HG03196 (cell line): ENCODE results near the gene PUDP.

Source experiments
- ATAC-seq: cut with Tn5 transposase; IDR thresholded peaks from one replicate; pipeline ENCODE4 v1.9.1; 2021; ENCODE audit not compliant: unreplicated experiment

PUDP gene

DNA sequence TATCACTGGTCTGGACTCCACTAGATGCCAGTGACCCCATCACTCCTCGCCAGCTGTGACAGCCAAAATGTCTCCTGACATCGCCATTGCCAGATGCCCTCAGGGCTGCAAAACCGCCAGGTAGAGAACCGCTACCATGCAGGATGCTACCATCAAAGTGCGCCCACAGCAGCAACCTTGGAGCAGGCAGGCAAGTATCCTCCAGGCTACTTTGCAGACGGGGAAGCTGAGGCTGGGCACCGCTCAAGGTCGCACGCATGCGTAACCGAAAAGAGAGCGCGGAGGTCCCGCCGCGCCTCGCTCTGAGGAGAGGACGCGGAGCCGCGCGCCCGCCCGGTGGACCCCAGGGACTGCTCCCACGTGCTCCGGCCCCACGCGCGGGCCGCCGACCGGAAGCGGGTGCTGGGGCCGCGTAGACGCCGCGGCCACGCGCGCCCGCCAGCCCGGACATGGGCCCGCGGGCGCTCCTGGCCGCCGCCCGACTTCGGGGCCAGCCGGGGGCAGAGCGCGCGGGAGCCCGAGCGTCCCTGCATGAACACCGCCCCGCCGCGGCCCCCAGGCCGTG is 458 bp downstream of the PUDP start, which contains the start of gene STS:
TSS of gene STS (plus strand) at position 300 of the 565 bp plus-strand sequence. CDS start 105,488 bp downstream, outside the sequence.
- ATAC-seq, result peak; percentile 61

- peak; percentile 11 for ATAC-seq
Measured at GRCh38 chrX:7146703-7147412, 1.1 kb downstream of the PUDP start.

GRCh38 chrX:7146020-7146702 is 1.8 kb downstream of the PUDP start:
- no peak for ATAC-seq

DNA sequence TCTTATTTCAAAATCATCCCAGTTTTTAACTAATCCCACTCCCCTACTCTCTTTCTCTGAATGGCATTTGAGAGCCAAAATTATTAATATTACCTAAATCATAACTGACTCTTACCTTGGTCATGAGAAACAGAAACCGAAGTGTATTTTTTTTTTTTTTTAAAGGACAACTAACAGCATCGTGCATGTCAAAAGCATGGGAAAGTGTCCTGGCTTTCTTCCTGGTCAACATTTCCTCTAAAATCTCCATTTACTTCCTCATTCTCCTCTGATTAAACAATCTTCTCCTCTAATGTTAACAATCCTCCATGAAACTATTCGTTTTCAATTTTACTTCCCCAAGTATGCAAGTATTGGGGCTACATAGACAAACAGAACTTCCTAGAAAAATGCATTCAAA is 2.5 kb downstream of the PUDP start:
- no peak for ATAC-seq

GRCh38 chrX:7143941-7144525 is 3.9 kb downstream of the PUDP start:
- ATAC-seq, result no peak

- ATAC-seq, result no peak
Measured at GRCh38 chrX:7143076-7143475, 4.9 kb downstream of the PUDP start.

DNA sequence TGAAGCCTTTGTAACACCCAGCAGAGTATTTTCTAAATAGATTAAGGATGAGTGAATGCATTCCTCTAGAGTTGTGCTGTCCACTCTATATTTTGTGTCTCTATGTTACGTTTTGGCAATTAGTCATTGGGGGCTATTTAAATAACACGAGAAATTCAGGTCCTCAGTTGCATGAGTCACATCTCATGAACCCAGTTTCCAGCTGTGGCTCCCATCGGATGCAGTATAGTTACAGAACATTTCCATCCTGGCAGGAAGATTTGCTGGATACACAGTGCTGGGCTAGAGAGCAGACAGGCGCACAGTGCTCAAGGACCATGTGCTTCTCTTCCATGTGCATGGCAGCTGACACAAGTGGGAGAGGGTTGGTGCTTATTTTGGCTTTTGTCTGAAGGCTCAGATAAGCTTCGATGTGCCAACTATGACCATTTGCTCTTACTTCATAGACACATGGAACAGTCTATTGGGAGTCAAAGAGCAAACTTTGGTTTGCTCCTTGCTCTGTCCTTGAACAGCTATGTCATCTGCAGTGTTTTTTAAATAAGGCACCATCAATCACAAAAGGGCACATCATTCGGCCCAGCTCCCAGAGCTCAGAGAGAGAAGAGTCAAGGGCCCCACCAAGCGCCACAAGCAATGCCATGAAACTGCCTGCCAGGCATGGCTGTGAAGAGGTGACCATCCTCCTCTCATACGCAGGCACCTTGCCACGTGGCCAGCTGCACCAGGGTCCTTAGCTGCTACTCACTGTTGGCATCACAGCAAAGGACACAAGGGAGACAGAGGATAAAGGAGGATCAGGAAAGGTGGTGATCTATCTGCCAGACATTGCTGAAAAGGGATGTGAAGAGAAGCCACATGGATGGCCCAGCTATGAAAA is 8.5 kb downstream of the PUDP start:
- no peak for ATAC-seq

DNA sequence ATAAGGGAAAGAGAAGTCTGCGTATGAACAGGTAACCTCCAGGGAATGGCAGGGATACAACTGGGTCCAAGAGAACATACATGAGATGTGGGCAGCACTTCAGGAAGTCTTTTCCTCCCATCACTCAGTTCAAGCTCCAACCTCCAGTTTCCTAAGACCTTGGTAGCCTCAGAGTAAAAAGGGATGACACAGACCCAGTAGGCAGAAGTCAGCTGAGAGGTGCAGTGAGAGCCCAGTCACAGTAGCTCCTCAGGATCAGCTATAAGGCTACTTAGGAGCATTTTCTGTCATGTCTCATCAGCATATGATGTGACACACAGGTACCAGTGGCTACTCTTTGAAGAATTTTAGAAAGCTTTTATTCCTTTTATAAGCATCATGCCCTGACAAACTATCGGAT is 13.0 kb downstream of the PUDP start:
- ATAC-seq, result no peak

DNA sequence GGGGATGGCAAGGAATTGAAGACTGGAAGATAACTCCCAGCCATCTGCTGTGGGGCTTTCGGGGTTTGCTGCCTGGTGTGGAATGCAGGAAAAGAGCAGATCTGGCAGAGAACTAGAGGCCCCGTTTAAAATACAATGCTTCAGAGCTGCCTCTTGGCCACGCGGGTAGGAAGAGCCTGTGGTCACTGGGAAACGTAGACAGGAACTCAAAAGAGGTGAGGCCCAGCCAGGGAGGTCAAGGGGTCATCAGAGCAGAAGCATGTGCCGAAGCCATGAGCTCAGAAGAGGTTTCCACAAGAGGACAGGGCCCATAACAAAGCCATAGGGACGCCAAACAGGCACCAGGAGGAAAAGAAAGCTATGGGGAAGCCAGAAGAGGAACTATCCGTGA is 14.9 kb downstream of the PUDP start:
- ATAC-seq, result no peak

- ATAC-seq, result no peak
Measured at GRCh38 chrX:7132335-7133049, 15.5 kb downstream of the PUDP start.

DNA sequence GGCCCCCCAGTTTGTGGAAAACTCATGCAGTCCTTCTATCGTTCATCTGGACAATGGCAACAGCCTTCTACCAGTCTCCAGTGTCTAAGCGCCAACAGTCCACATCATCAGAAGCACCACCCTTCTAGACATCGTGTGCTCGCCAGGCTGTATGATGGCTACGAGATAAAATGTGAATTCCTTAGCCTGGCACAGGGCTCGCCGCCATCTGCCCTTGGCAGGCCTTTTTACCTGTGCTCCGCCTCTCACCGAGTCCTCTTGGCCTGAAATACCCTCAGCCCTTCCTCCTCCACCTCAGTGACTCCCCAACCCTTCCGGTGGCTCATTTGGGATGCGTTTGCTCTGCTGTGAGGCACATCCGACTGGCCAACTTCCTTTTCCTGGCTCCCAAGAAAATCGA is 16.3 kb downstream of the PUDP start:
- no peak for ATAC-seq

GRCh38 chrX:7127056-7127455 is 20.9 kb downstream of the PUDP start:
- no peak for ATAC-seq

DNA sequence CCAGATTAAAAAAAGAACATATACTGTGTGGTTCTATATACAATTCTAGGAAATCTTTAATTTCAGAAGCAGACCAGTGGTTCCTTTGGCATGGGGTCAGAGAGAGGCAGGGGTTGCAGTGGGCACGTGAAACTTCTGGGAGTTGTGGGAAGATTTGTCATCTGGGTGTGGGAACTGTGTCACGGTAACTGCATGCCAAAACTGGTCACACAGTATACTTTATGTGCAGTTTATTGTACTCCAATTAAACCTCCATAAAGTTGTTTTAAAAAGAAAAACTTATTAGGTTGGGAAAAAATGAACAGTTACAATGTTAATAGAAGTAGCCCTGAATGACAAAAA is 27.1 kb downstream of the PUDP start:
- ATAC-seq, result no peak

DNA sequence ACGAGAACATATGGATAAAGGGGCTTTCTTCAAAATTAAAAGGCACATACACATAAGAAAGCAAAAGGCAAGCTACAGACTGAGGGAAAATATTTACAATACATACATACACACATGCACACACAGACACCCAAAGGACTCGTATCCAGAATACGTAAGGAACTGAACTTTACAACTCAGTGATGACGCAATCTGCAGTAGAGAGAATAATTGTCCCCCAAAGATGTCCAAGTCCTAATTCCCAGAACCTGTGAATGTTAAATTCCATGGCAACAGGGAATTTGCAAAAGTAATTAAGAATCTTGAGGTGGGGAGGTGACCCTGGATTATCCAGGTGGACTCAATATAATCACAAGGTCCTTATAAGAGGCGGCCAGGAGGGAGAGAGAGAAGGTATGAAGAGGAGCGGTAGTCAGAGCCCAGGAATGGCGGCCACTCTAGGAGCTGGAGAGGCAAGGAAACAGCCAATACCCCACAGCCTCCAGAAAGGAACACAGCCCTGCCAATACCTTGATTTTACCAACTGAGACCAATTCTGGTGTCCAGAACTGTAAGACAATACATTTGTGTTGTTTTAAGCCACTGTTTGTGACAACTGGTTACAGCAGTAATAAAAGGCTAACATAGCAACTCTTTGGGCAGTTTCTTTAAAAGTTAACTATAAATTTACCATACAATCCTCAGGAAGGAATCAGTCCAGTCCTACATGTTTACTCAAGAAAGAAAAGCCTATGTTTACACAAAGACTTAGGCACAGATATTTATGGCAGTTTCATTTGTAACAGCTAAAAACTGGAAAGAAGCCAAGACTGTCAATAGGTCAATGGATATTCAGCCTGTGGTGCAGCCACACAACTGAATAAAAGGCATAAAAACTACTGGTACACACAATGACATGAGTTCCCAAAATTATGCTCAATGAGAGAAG is 27.7 kb downstream of the PUDP start:
- ATAC-seq, result no peak

DNA sequence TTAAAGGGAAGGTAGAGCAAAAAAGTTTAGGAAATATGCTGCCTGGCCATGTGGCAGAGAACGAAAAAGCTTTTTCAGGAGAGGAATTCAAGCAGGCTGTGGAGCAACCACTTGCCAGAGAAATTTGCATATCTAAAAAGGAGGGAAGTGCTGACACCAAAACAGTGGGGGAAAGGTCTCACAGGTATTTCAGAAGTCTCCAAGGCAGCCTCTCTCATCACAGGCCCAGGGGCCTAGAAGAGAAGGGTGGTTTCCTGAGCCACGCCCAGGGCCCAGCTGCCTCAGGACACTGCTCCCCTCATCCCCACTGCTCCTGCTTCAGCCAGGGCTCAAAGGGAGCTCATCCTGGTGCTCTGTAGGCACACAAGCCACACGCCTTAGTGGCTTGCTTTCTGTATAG is 30.4 kb downstream of the PUDP start:
- no peak for ATAC-seq

DNA sequence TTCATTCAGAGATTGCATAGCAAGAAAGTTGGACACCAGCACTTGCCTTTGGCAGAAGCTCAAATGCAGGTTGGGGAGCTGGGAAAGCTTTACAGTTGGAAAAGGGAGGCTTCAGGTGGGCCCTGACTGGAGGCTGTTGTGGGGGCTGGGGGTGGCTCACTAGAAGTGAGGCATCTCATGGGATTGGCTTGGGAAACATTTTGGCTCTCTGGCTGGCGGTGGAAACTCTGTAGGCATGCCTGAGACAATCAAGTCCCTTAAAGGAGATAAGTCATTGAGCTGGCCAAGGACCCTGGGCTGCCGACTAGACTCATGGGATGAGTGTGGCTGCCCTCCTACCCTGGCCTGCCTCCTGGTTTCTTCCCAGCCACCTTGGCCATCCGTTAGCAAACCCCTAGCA is 31.9 kb downstream of the PUDP start:
- ATAC-seq, result no peak

- ATAC-seq, result peak; percentile 80
Measured at GRCh38 chrX:7115557-7115956, 32.4 kb downstream of the PUDP start.

- no peak for ATAC-seq
Measured at GRCh38 chrX:7112071-7112470, 35.9 kb downstream of the PUDP start.

DNA sequence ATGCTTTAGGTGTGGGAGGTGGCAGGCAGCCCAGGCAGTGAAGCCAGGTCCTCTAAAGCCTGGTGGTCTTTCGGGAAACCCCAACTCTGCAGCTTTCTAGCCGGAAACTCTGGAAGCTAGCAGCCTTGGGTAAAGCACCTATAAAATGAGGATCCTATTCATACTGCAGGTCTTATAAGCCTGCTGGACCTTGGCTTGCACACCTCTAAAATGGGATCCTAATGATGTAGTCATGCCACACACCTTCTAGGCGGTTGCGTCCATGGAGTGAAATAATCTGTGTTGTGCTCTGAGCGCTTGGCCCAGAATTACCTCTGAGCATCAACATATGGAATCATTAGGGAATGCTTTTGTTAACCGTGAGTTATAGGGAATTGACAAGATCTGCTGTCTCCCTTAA is 36.4 kb downstream of the PUDP start:
- no peak for ATAC-seq
